Lower leg skin (tissue), 4 donors: ENCODE data around the gene THAP4. TPM values are rescaled to one million over a fixed set of nuclear protein-coding genes. Genes with fewer than 3 reads are reported as not detected.

ENCODE experiments used
- DNase-seq, 2 donors: peaks; one replicate each; pipeline ENCODE4 v3.0.0-alpha.2; 2019; ENCODE audit warnings: low spot score in 2 of 2
- H3K4me3 ChIP-seq: fragments of 200-600 bp; sonication (generic); 2 replicates; pipeline ENCODE4 v1.5.1; 2017; ENCODE audit warnings: mild to moderate bottlenecking, low read depth; ENCODE audit not compliant: poor library complexity, severe bottlenecking
- POLR2A ChIP-seq, 2 donors: fragments of 450-650 bp; IDR thresholded peaks; one replicate each; pipeline ENCODE4 v1.6.1; 2016 to 2017; ENCODE audit warnings: antibody characterized with exemption in 2 of 2, mild to moderate bottlenecking in 1 of 2, moderate library complexity in 1 of 2
- WGBS, 2 donors: methylation state at CpG; one replicate each; pipeline ENCODE4 v1.1.5; 2018; 5-methylcytosine and 5-hydroxymethylcytosine counted together
- intact Hi-C: fragments of 100-400 bp; cut with DNase I; formaldehyde crosslinking; loops from one replicate; pipeline ENCODE4 v1.15.0; 2023; ENCODE audit warnings: low total_unique reads
- total RNA-seq, 4 donors: library from RNA; depleted of rRNA; stranded (reverse); fragments of >200 nt; gene quantifications; one replicate each; pipeline ENCODE4 v1.1.0, GENCODE V29; 2016
- TF ChIP-seq, protein P1 (sequence below), 3 donors: fragments of 450-650 bp; IDR thresholded peaks; one replicate each; pipeline ENCODE4 v1.5.1; 2016; ENCODE audit warnings: antibody characterized with exemption in 3 of 3, mild to moderate bottlenecking in 3 of 3, moderate library complexity in 2 of 3

Gene THAP4
- total RNA-seq, 4 donors from 2014 or later, result 52.4 to 60.7 (median 58.3) TPM

GRCh38 chr2:241582328-241582727 is 54.6 kb downstream of the THAP4 start:
- no peak for DNase-seq
- H3K4me3 ChIP-seq, result no peak overlapping the region
- TF ChIP-seq, protein P1, sequence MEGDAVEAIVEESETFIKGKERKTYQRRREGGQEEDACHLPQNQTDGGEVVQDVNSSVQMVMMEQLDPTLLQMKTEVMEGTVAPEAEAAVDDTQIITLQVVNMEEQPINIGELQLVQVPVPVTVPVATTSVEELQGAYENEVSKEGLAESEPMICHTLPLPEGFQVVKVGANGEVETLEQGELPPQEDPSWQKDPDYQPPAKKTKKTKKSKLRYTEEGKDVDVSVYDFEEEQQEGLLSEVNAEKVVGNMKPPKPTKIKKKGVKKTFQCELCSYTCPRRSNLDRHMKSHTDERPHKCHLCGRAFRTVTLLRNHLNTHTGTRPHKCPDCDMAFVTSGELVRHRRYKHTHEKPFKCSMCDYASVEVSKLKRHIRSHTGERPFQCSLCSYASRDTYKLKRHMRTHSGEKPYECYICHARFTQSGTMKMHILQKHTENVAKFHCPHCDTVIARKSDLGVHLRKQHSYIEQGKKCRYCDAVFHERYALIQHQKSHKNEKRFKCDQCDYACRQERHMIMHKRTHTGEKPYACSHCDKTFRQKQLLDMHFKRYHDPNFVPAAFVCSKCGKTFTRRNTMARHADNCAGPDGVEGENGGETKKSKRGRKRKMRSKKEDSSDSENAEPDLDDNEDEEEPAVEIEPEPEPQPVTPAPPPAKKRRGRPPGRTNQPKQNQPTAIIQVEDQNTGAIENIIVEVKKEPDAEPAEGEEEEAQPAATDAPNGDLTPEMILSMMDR (IDR thresholded peaks at IDR 0.05), result no peak
- no peak for TF ChIP-seq POLR2A (IDR thresholded peaks at IDR 0.05)
- intact Hi-C loops, result no loop called here
- 95 to 98% methylated on average over 8 of the region's 8 CpGs for WGBS, 2 donors

GRCh38 chr2:241579281-241579680 is 57.7 kb downstream of the THAP4 start:
- intact Hi-C loops, result no loop called here
- 90 to 92% methylated on average over 7 of the region's 7 CpGs for WGBS, 2 donors

GRCh38 chr2:241577413-241578122 is 59.4 kb downstream of the THAP4 start:
- no peak overlapping the region for H3K4me3 ChIP-seq
- peak in 1 of 2 donors; percentile 57 for DNase-seq
- WGBS, 2 donors, result 52 to 63% methylated on average over 9 of the region's 9 CpGs
- TF ChIP-seq POLR2A (IDR thresholded peaks at IDR 0.05), result no peak
- TF ChIP-seq, protein P1 (IDR thresholded peaks at IDR 0.05), result no peak
- intact Hi-C loops, result no loop called here

More at GRCh38 chr2:241579281-241579680, 57.7 kb downstream of the THAP4 start:
- TF ChIP-seq, protein P1 (IDR thresholded peaks at IDR 0.05), result no peak
- TF ChIP-seq POLR2A (IDR thresholded peaks at IDR 0.05), result no peak
- peak in 1 of 2 donors; percentile 58 for DNase-seq
- no peak overlapping the region for H3K4me3 ChIP-seq

DNA sequence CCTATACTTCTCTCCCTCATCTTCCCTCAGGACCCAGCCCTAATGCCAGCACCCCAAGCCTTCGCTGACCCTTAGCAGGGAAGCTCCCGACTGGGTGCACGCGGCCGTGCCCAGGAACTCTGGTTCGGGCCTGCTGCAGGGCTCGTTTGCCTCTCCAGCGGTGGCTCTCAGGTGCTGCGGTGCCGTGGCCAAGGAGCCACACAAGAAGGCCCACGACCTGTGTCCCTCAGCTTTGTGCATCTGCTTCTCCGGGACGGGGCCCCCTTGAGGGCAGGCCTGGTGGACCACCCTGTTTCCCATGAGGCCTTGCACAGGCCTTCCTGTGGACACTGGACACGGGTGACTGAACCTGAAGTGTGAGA is 60.7 kb downstream of the THAP4 start:
- TF ChIP-seq, protein P1 (IDR thresholded peaks at IDR 0.05), result no peak
- TF ChIP-seq POLR2A (IDR thresholded peaks at IDR 0.05), result no peak
- WGBS, 2 donors, result 89 to 93% methylated on average over 14 of the region's 14 CpGs
- DNase-seq, result peak in 1 of 2 donors; percentile 60

GRCh38 chr2:241575624-241576292 is 61.2 kb downstream of the THAP4 start:
- peak in 1 of 2 donors; percentile 49 for DNase-seq
- 86 to 88% methylated on average over 5 of the region's 5 CpGs for WGBS, 2 donors
- TF ChIP-seq, protein P1 (IDR thresholded peaks at IDR 0.05), result no peak
- no peak for TF ChIP-seq POLR2A (IDR thresholded peaks at IDR 0.05)
- intact Hi-C loops, result no loop called here
- no peak overlapping the region for H3K4me3 ChIP-seq

More for the DNA sequence above, 60.7 kb downstream of the THAP4 start:
- intact Hi-C loops, result no loop called here
- H3K4me3 ChIP-seq, result no peak overlapping the region
